Type B pancreatic cell (in vitro differentiated cells): ENCODE measurements around the gene TASOR2. TPM values are rescaled to one million over a fixed set of nuclear protein-coding genes. Genes with fewer than 3 reads are reported as not detected.
A peak's percentile ranks its signal among the peaks of the same experiment; 100 is the strongest.

ENCODE experiments used
- DNase-seq: peaks from one replicate; pipeline ENCODE4 v3.0.0; 2021; ENCODE audit warnings: mixed read lengths; ENCODE audit not compliant: unreplicated experiment; ENCODE audit errors: extremely low spot score
- H3K27ac Mint-ChIP-seq: 2 replicates; pipeline ENCODE4 v1.8.0; 2021; ENCODE audit warnings: mild to moderate bottlenecking, mixed read lengths
- H3K27me3 Mint-ChIP-seq: 2 replicates; pipeline ENCODE4 v1.8.0; 2021; ENCODE audit warnings: mixed read lengths
- H3K36me3 Mint-ChIP-seq: 2 replicates; pipeline ENCODE4 v1.8.0; 2021; ENCODE audit warnings: mixed read lengths
- H3K4me1 Mint-ChIP-seq: one replicate; pipeline ENCODE4 v1.8.0; 2021; ENCODE audit warnings: mixed read lengths; ENCODE audit not compliant: unreplicated experiment
- H3K4me3 Mint-ChIP-seq: 2 replicates; pipeline ENCODE4 v1.8.0; 2021; ENCODE audit warnings: mild to moderate bottlenecking, mixed read lengths
- H3K9me3 Mint-ChIP-seq: 2 replicates; pipeline ENCODE4 v1.8.0; 2021; ENCODE audit warnings: mixed read lengths
- CTCF ChIP-seq: fragments of 200-600 bp; sonication (generic); conservative IDR thresholded peaks from 2 replicates; pipeline ENCODE4 v1.5.0; 2021; ENCODE audit warnings: antibody characterized with exemption, mild to moderate bottlenecking
- total RNA-seq: library from RNA; stranded (reverse); gene quantifications from 2 replicates; pipeline ENCODE4 v1.2.1, GENCODE V29; 2021; ENCODE audit warnings: low replicate concordance

TASOR2 gene
- total RNA-seq, 1 donor from 2014 or later, result 70.1 TPM

GRCh38 chr10:5658871-5659618, 25.6 kb upstream of the TASOR2 start:
- peak overlapping the region; percentile 72 for H3K27ac Mint-ChIP-seq
- no peak for TF ChIP-seq CTCF
- no peaks in the 10 kb centered on the region for H3K36me3 Mint-ChIP-seq
- DNase-seq, result no peak
- H3K9me3 Mint-ChIP-seq, result no peaks in the 10 kb centered on the region
- H3K4me3 Mint-ChIP-seq, result peak overlapping the region; percentile 76
- H3K27me3 Mint-ChIP-seq, result no peaks in the 10 kb centered on the region
- peaks cover 44% of the 10 kb centered on the region for H3K4me1 Mint-ChIP-seq

- peak overlapping the region; percentile 76 for H3K4me3 Mint-ChIP-seq
- TF ChIP-seq CTCF, result no peak
- DNase-seq, result peak; percentile 53
- peaks cover 48% of the 10 kb centered on the region for H3K4me1 Mint-ChIP-seq
- no peaks in the 10 kb centered on the region for H3K9me3 Mint-ChIP-seq
- H3K27me3 Mint-ChIP-seq, result no peaks in the 10 kb centered on the region
- peak overlapping the region; percentile 72 for H3K27ac Mint-ChIP-seq
- H3K36me3 Mint-ChIP-seq, result no peaks in the 10 kb centered on the region
These were observed 24.7 kb upstream of the TASOR2 start for GRCh38 chr10:5659702-5660528.

- no peak overlapping the region for H3K4me3 Mint-ChIP-seq
- no peak for DNase-seq
- TF ChIP-seq CTCF, result no peak
- H3K27ac Mint-ChIP-seq, result no peak overlapping the region
- no peaks in the 10 kb centered on the region for H3K36me3 Mint-ChIP-seq
- no peaks in the 10 kb centered on the region for H3K27me3 Mint-ChIP-seq
- peaks cover 44% of the 10 kb centered on the region for H3K4me1 Mint-ChIP-seq
- no peaks in the 10 kb centered on the region for H3K9me3 Mint-ChIP-seq
These were observed 23.6 kb upstream of the TASOR2 start for GRCh38 chr10:5661043-5661442.

- H3K36me3 Mint-ChIP-seq, result no peaks in the 10 kb centered on the region
- no peak overlapping the region for H3K4me3 Mint-ChIP-seq
- H3K27ac Mint-ChIP-seq, result no peak overlapping the region
- TF ChIP-seq CTCF, result no peak
- no peak for DNase-seq
- no peaks in the 10 kb centered on the region for H3K9me3 Mint-ChIP-seq
- H3K27me3 Mint-ChIP-seq, result no peaks in the 10 kb centered on the region
- H3K4me1 Mint-ChIP-seq, result peaks cover 51% of the 10 kb centered on the region
These were observed 21.7 kb upstream of the TASOR2 start for GRCh38 chr10:5662708-5663579.

- H3K9me3 Mint-ChIP-seq, result no peaks in the 10 kb centered on the region
- H3K27ac Mint-ChIP-seq, result no peak overlapping the region
- H3K36me3 Mint-ChIP-seq, result no peaks in the 10 kb centered on the region
- H3K4me1 Mint-ChIP-seq, result peaks cover 51% of the 10 kb centered on the region
- no peak for TF ChIP-seq CTCF
- no peaks in the 10 kb centered on the region for H3K27me3 Mint-ChIP-seq
- no peak for DNase-seq
- peak overlapping the region; percentile 51 for H3K4me3 Mint-ChIP-seq
These were observed 20.8 kb upstream of the TASOR2 start for GRCh38 chr10:5663692-5664427.
